Adrenal gland (tissue), 12 donors: ENCODE measurements around the gene ZNRF3. TPM values are rescaled to one million over a fixed set of nuclear protein-coding genes. Genes with fewer than 3 reads are reported as not detected.

Experiments
- DNase-seq, 7 donors: peaks; one replicate each; pipeline ENCODE4 v3.0.0-alpha.2; 2019 to 2020
- H3K27ac ChIP-seq, 5 donors: fragments of 200-600 bp; sonication (generic) in 4 of 5; 1 replicate in 3 of 5; 2 replicates in 2 of 5; pipeline versions ENCODE4 v1.5.1 to v1.8.0; 2016 to 2020; ENCODE audit warnings: mild to moderate bottlenecking in 1 of 5
- H3K27me3 ChIP-seq: fragments of 200-600 bp; 2 replicates; pipeline ENCODE4 v1.8.0; 2021
- H3K36me3 ChIP-seq, 2 donors: fragments of 200-600 bp; replicated peaks in 1 of 2; 1 replicate in 1 of 2; 2 replicates in 1 of 2; pipeline versions ENCODE4 v1.5.1 to v1.8.0; 2018 to 2022
- H3K4me1 ChIP-seq, 2 donors: fragments of 200-600 bp; replicated peaks in 1 of 2; 1 replicate in 1 of 2; 2 replicates in 1 of 2; pipeline versions ENCODE4 v1.5.1 to v1.8.0; 2018 to 2021
- H3K4me3 ChIP-seq, 4 donors: fragments of 200-600 bp; sonication (generic) in 3 of 4; one replicate each; pipeline ENCODE4 v1.5.1; 2016 to 2018
- H3K9me3 ChIP-seq, 3 donors: fragments of 200-600 bp; sonication (generic) in 1 of 3; replicated peaks in 1 of 3; 1 replicate in 2 of 3; 2 replicates in 1 of 3; pipeline versions ENCODE4 v1.5.1 to v1.8.0; 2016 to 2021
- CTCF ChIP-seq, 6 experiments: fragments of 450-650 bp in 4 of 6; fragments of 200-600 bp in 2 of 6; sonication (generic) in 1 of 6; IDR thresholded peaks; 1 replicate in 5 of 6; 2 replicates in 1 of 6; pipeline versions ENCODE4 v1.5.1 to v1.8.0; 2016 to 2021; ENCODE audit warnings: antibody characterized with exemption in 6 of 6, mild to moderate bottlenecking in 2 of 6, moderate library complexity in 1 of 6
- POLR2A ChIP-seq, 2 donors: fragments of 450-650 bp; IDR thresholded peaks; one replicate each; pipeline ENCODE4 v1.6.1; 2017; ENCODE audit warnings: antibody characterized with exemption in 2 of 2, mild to moderate bottlenecking in 2 of 2, moderate library complexity in 1 of 2
- WGBS, 4 donors: extraction: QIAGEN DNeasy Blood & Tissue Kit in 2 of 4; methylation state at CpG; one replicate each; pipeline versions ENCODE4 v1.1.5 to v1.1.7; 2013 to 2017; 5-methylcytosine and 5-hydroxymethylcytosine counted together
- intact Hi-C, 2 donors: fragments of 100-400 bp; cut with DNase I; formaldehyde crosslinking; loops; one replicate each; pipeline versions ENCODE4 v1.14.1 to v1.15.0; 2022 to 2023
- polyA plus RNA-seq, 3 donors: library from polyadenylated mRNA; stranded (reverse); fragments of 200-250 nt in 2 of 3; fragments of 350-450 nt in 1 of 3; fragmentation: Illumina TruSeq in 1 of 3; extraction: RNeasy Lipid Tissue Mini Kit (QIAGEN cat#74804) in 1 of 3; gene quantifications; one replicate each; pipeline ENCODE4 v1.2.3, GENCODE V29; 2013 to 2014
- total RNA-seq, 9 donors: library from RNA; depleted of rRNA in 4 of 9; stranded (reverse); fragments of >200 nt in 4 of 9; fragments of 120-200 nt in 1 of 9; fragmentation: NEBNext Ultra II Directional in 1 of 9; extraction: Animal tissue kit (Norgen Biotek cat#: 25700) in 1 of 9; gene quantifications; one replicate each; pipeline versions ENCODE4 v1.1.0 to v1.2.4, GENCODE V29; 2013 to 2023
- donor health status: healthy with polysubstance abuse.
- donor health status: Bipolar disorder and iron deficiency.
- donor health status: DM: yes; HTN: yes; CAD: no.
- donor health status: DM: no; HTN: no; CAD: no.
- donor health status: DM: no; HTN: no; CAD: no.
- donor health status: DM: yes; HTN: yes; CAD: no.

ZNRF3 gene
- total and polyA plus RNA-seq, 12 donors: 3.1 to 40.9 (median 17.0) TPM

GRCh38 chr22:29031227-29032011, 148.0 kb downstream of the ZNRF3 start:
- Histone ChIP-seq H3K4me3 (peak overlapping the region in 2 of 4 donors; percentile 34 to 59), H3K27ac (peak overlapping the region; percentile 85 to 99 (median 95)), H3K36me3 (no peaks in the 10 kb centered on the region), H3K27me3 (no peaks in the 10 kb centered on the region), H3K4me1 (peaks cover 30 to 41% of the 10 kb centered on the region in 2 donors), H3K9me3 (no peaks in the 10 kb centered on the region)
- peak; percentile 79 to 94 (median 93) for DNase-seq
- TF ChIP-seq POLR2A (IDR thresholded peaks at IDR 0.05) (peak in 1 of 2 donors; percentile 74), CTCF (IDR thresholded peaks at IDR 0.05) (peak in 3 of 6 experiments; percentile 5 to 22 (median 5))
- WGBS, 4 donors: 25 to 37% (median 34%) methylated on average over 11 to 18 of the region's 18 CpGs
- intact Hi-C loops: loop anchor here in 1 of 2 donors (10.0 kb wide), 1 partner anchor 117 kb away; no protein-coding TSS in a partner anchor

- peak overlapping the region in 1 of 4 donors; percentile 8 for H3K4me3 ChIP-seq
- peak overlapping the region; percentile 85 to 99 (median 95) for H3K27ac ChIP-seq
- no peaks in the 10 kb centered on the region for H3K27me3 ChIP-seq
- no peaks in the 10 kb centered on the region for H3K36me3 ChIP-seq
- intact Hi-C loops: loop anchor here in 1 of 2 donors (10.0 kb wide), 1 partner anchor 117 kb away; no protein-coding TSS in a partner anchor
- TF ChIP-seq POLR2A (IDR thresholded peaks at IDR 0.05): no peak
- no peak for TF ChIP-seq CTCF (IDR thresholded peaks at IDR 0.05)
- no peaks in the 10 kb centered on the region for H3K9me3 ChIP-seq
- DNase-seq: peak in 5 of 7 donors; percentile 44 to 69 (median 47)
- H3K4me1 ChIP-seq: peaks cover 30 to 43% of the 10 kb centered on the region in 2 donors
- 50 to 65% (median 61%) methylated on average over 8 of the region's 8 CpGs for WGBS, 4 donors
These were observed 148.7 kb downstream of the ZNRF3 start for GRCh38 chr22:29032014-29032475.

- Histone ChIP-seq H3K9me3 (no peaks in the 10 kb centered on the region), H3K4me1 (peaks cover 30 to 43% of the 10 kb centered on the region in 2 donors), H3K27ac (peak overlapping the region; percentile 85 to 99 (median 95)), H3K27me3 (no peaks in the 10 kb centered on the region), H3K36me3 (no peaks in the 10 kb centered on the region), H3K4me3 (no peak overlapping the region)
- TF ChIP-seq CTCF (IDR thresholded peaks at IDR 0.05) (no peak), POLR2A (IDR thresholded peaks at IDR 0.05) (no peak)
- 36 to 41% (median 38%) methylated on average over 2 of the region's 2 CpGs for WGBS, 4 donors
- intact Hi-C loops: loop anchor here in 1 of 2 donors (10.0 kb wide), 1 partner anchor 118 kb away; no protein-coding TSS in a partner anchor
- DNase-seq: peak in 3 of 7 donors; percentile 51 to 63 (median 54)
These were observed 149.2 kb downstream of the ZNRF3 start for GRCh38 chr22:29032584-29032983.

- intact Hi-C loops: loop anchor here (5.0 to 10.0 kb wide), 2 partner anchors 123 to 180 kb away; no protein-coding TSS in a partner anchor
- no peaks in the 10 kb centered on the region for H3K27me3 ChIP-seq
- H3K9me3 ChIP-seq: no peaks in the 10 kb centered on the region
- no peak overlapping the region for H3K4me3 ChIP-seq
- TF ChIP-seq POLR2A (IDR thresholded peaks at IDR 0.05) (no peak), CTCF (IDR thresholded peaks at IDR 0.05) (no peak)
- no peak for DNase-seq
- no peaks in the 10 kb centered on the region for H3K36me3 ChIP-seq
- H3K27ac ChIP-seq: no peak overlapping the region
- 78 to 87% (median 83%) methylated on average over 4 of the region's 4 CpGs for WGBS, 4 donors
- H3K4me1 ChIP-seq: peaks cover 10 to 42% of the 10 kb centered on the region in 2 donors
These were observed 154.1 kb downstream of the ZNRF3 start for GRCh38 chr22:29037340-29037932.
